ENCODE data around the gene SIGLEC11. TPM values are rescaled to one million over a fixed set of nuclear protein-coding genes. Genes with fewer than 3 reads are reported as not detected.

SIGLEC11 gene
- total and polyA plus RNA-seq, 2 experiments from 2014 or later = not detected

DNA sequence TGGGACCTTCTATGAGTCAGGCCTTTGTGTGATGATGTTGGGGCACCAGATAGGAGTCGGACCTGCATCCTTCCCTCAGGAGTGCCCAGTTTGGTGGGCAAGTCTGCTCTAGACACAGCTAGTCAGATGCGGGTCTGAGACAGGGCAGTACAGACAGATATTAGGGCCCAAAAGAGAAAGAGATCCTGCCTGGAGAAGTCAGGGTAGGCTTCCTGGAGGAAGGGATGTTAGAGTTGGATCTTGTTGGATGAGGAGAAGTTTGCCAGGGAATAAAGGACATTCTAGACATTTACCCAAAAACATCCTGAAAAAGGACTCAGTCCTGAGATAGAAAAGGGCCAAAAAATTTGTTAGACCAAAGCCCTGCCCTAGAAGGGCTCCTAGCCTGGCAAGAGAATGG is 47.0 kb upstream of the SIGLEC11 start:
- no peaks in the 10 kb centered on the region for H3K79me2 ChIP-seq (replicated peaks; ENCODE audit: insufficient read depth)

DNA sequence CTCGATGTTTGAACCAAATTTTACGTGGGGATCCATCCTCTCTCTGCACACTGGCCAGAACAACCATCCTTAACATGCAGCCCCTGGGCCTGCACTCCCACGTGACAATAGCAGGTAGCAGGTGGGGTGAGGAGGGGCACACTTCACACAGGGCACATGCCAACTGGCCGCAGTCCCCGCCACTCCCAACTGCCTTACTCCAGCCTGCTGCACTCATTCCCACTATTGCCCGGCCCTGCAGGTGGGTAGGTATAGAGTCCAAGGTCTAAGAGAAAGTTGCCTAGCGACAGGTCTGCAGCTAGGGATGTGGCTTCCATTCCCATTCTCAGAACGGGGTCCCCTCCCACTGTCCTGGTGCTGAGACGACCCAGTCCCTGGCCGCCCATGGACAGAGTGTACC is 46.2 kb upstream of the SIGLEC11 start:
- Mint-ChIP-seq H3K9me3 (peaks cover 2% of the 10 kb centered on the region; the same call in 2 of the 3 replicates), H3K4me3 (no peak overlapping the region), H3K27ac (no peak overlapping the region), H3K36me3 (ENCODE audit: low read depth) (peaks cover 5% of the 10 kb centered on the region; the same call in 2 of the 3 replicates), H3K27me3 (ENCODE audit: insufficient read depth, low read depth, poor library complexity) (peaks cover 6% of the 10 kb centered on the region), H3K4me1 (no peaks in the 10 kb centered on the region)
- DNase-seq (ENCODE audit: low spot score) (no peak), ATAC-seq (no peak)
- no peaks in the 10 kb centered on the region for H3K36me3 ChIP-seq (ENCODE audit: insufficient read depth)
- H3F3A ChIP-seq (replicated peaks; ENCODE audit: low read depth) = no peaks in the 10 kb centered on the region
- no peak overlapping the region for H3K4me2 ChIP-seq
- H3K27ac ChIP-seq (ENCODE audit: low read depth) = no peak overlapping the region
- no peaks in the 10 kb centered on the region for H3K9me2 ChIP-seq (ENCODE audit: insufficient read depth)
- no peaks in the 10 kb centered on the region for H3K79me2 ChIP-seq (replicated peaks; ENCODE audit: insufficient read depth)
- peaks cover 8% of the 10 kb centered on the region; the same call in 1 of the 2 replicates for H4K20me1 ChIP-seq (replicated peaks; ENCODE audit: insufficient read depth)
- H3K4me3 ChIP-seq = no peak overlapping the region
- H2AFZ ChIP-seq = no peak overlapping the region
- H3K4me1 ChIP-seq (ENCODE audit: insufficient read depth) = no peaks in the 10 kb centered on the region
- no peaks in the 10 kb centered on the region for H3K27me3 ChIP-seq (ENCODE audit: insufficient read depth)
- TF ChIP-seq JUNB (IDR thresholded peaks at IDR 0.05; ENCODE audit: unreplicated experiment) (no peak), POLR2AphosphoS5 (IDR thresholded peaks at IDR 0.05; ENCODE audit: low read depth) (no peak), NANOG (IDR thresholded peaks at IDR 0.05; ENCODE audit: borderline replicate concordance) (no peak), ZNF114 (CRISPR knock-in tag; IDR thresholded peaks at IDR 0.05) (no peak), EZH2phosphoT487 (IDR thresholded peaks at IDR 0.05; ENCODE audit: unreplicated experiment) (no peak), ZNF331 (CRISPR knock-in tag; IDR thresholded peaks at IDR 0.05; ENCODE audit: low read depth) (no peak), STAT1 (IDR thresholded peaks at IDR 0.05; ENCODE audit: unreplicated experiment) (no peak), CTCF (conservative IDR thresholded peaks at IDR 0.05; ENCODE audit: low read depth in 2 of 2) (no peak), ZNF462 (CRISPR knock-in tag; IDR thresholded peaks at IDR 0.05) (no peak)

More for the DNA sequence above, 47.0 kb upstream of the SIGLEC11 start:
- no peak overlapping the region for H3K4me2 ChIP-seq
- no peaks in the 10 kb centered on the region for H3K4me1 Mint-ChIP-seq
- peaks cover 8% of the 10 kb centered on the region; the same call in 1 of the 2 replicates for H4K20me1 ChIP-seq (replicated peaks; ENCODE audit: insufficient read depth)
- no peak for TF ChIP-seq EZH2 (IDR thresholded peaks at IDR 0.05; ENCODE audit: low read depth, unreplicated experiment)
- no peak for TF ChIP-seq CTCF (conservative IDR thresholded peaks at IDR 0.05; ENCODE audit: low read depth in 2 of 2)
- TF ChIP-seq NANOG (IDR thresholded peaks at IDR 0.05; ENCODE audit: borderline replicate concordance) = no peak
- H3K4me1 ChIP-seq (ENCODE audit: insufficient read depth) = no peaks in the 10 kb centered on the region
- no peak for DNase-seq (ENCODE audit: low spot score)
- no peaks in the 10 kb centered on the region for H3K36me3 ChIP-seq (ENCODE audit: insufficient read depth)
- ATAC-seq = no peak
- peaks cover 5% of the 10 kb centered on the region for H3K36me3 Mint-ChIP-seq (ENCODE audit: low read depth)
- H3K4me3 ChIP-seq = no peak overlapping the region
- H3K27ac ChIP-seq (ENCODE audit: low read depth) = no peak overlapping the region
- no peaks in the 10 kb centered on the region for H3F3A ChIP-seq (replicated peaks; ENCODE audit: low read depth)
- H3K27me3 ChIP-seq (ENCODE audit: insufficient read depth) = no peaks in the 10 kb centered on the region
- peaks cover 6% of the 10 kb centered on the region for H3K27me3 Mint-ChIP-seq (ENCODE audit: insufficient read depth, low read depth, poor library complexity)
- H2AFZ ChIP-seq = no peak overlapping the region
- no peak overlapping the region for H3K27ac Mint-ChIP-seq
- peaks cover 2% of the 10 kb centered on the region; the same call in 2 of the 3 replicates for H3K9me3 Mint-ChIP-seq
- no peaks in the 10 kb centered on the region for H3K9me2 ChIP-seq (ENCODE audit: insufficient read depth)
- no peak overlapping the region; the same call in 2 of the 3 replicates for H3K4me3 Mint-ChIP-seq
